ENCODE measurements around the gene ZNFX1.

Gene ZNFX1

DNA sequence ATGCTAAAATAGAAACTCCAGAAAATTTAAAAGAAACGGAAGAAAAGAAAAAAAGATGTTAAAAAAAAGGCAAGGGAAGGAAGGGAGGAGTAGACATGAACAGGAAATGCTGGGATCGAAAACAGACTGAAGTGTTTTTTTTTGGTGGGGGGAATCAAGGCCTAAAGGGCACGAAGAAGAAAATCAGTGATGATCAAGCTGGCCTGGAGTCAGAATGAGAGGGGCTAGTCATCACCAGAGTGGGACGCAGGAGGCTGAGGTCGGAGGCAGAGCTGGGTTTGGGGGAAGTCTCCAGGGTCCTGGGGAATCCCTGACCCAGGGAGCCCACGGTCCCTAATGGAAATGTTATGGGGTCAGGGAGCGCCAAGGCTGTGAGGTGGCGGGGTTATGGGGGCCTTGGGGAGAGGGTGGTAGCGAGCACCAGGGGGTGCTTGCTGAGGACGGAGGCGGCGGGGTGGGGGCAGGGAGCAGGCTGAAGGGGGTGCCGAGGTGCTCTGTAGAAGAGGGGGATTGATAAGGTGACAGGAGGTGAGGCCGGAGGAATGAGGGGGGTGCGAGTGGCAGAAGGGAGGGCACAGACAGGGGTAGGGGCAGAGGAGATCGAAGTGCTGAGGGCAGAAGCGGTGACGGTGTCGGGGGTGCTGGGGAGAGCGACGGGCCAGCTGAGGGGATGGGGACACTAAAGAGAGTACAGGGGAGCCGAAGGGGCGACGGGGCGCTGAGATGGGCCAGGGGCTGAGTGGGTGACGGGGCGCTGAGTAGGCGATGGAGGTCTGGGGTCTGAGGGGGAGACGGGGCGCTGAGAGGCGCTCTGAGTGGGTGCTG, 684 bp downstream of the ZNFX1 start:
- H3K27ac Mint-ChIP-seq: peak overlapping the region; percentile 98
- peaks cover 17% of the 10 kb centered on the region for H3K9me3 Mint-ChIP-seq
- peaks cover 59% of the 10 kb centered on the region for H3K36me3 Mint-ChIP-seq
- peak overlapping the region; percentile 93 for H3K4me3 Mint-ChIP-seq
- H3K4me1 Mint-ChIP-seq: peaks cover 47% of the 10 kb centered on the region
- no peaks in the 10 kb centered on the region for H3K27me3 Mint-ChIP-seq

DNA sequence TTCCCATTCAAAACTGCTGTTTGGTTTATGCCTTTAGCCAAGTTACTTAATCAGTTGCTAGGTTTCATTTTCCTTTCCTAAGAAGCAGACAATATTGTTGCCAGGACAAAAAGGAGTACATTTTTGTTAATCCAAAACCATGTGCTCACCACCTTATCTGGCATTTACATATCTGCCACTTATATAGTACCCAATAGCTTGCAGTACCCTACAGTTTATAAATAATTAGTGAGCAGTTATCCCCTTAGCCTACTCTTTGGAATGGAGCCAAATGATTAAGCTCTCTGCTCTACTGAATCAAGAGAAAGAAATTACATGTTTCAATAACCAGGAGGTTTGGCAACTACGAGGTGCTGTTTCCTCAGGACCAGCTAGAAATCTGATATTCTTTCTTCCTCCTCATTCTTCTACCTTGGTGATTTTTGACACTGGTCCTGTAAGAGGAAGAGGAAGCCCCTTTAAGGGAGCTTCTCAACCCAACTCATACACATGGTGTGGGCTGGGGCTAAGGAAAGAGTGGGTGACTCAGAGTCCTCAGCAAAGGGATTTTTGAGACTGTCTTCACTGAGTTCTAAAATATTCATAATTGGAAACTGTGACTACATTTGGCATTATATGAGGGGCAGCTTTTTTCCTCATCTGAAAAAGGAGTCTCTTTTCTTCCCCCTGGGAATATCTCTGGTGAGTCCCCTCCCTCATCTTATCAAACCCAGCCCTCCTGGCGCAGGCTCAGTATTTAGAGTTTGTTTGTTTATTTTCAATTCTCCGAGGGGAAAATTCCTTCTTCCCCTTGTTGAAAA, 1.5 kb downstream of the ZNFX1 start:
- peaks cover 57% of the 10 kb centered on the region for H3K36me3 Mint-ChIP-seq
- H3K4me1 Mint-ChIP-seq: peaks cover 46% of the 10 kb centered on the region

DNA sequence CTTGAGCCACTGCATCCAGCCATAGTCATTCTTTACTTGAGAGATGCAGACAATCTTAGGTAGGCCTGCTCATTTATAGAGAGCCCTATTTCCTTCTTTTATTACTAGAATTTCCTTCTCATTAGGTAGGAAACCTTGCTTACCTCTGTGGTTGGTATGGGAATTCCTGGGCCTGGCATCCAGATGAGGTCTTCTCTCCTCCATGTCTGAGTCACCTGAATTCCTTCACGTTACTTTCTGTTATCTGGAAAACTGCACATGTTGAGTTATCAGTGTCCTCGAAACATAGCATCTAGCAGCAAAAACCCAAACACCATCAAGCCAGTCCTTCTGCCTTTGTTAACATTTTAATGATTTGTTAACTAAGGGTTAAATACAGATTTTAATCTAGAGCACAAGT, 2.2 kb downstream of the ZNFX1 start:
- H3K36me3 Mint-ChIP-seq: peaks cover 54% of the 10 kb centered on the region
- peak overlapping the region; percentile 93 for H3K4me3 Mint-ChIP-seq
- peak overlapping the region; percentile 98 for H3K27ac Mint-ChIP-seq
- peaks cover 46% of the 10 kb centered on the region for H3K4me1 Mint-ChIP-seq
- peaks cover 6% of the 10 kb centered on the region for H3K9me3 Mint-ChIP-seq
- H3K27me3 Mint-ChIP-seq: no peaks in the 10 kb centered on the region

More for the DNA sequence above, 1.5 kb downstream of the ZNFX1 start:
- H3K9me3 Mint-ChIP-seq: peaks cover 14% of the 10 kb centered on the region
- no peaks in the 10 kb centered on the region for H3K27me3 Mint-ChIP-seq
- H3K27ac Mint-ChIP-seq: peak overlapping the region; percentile 98
- peak overlapping the region; percentile 93 for H3K4me3 Mint-ChIP-seq

DNA sequence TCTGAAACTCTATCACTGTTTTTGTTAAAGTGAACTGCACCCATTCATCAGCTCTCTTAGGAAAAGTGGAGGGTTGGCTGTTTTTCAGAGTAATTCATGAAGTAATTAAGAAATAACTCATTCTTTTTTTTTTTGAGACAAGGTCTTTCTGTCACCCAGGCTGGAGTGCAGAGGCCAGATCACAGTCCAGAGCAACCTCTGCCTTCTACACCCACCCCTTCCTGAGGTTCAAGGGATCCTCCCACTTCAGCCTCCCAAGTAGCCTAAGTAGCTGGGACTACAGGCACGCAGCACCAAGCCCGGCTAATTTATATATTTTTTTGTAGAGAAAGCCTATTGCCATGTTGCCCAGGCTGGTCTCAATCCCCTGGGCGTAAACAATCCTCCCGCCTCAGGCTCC, 2.6 kb downstream of the ZNFX1 start:
- Mint-ChIP-seq H3K27ac (peak overlapping the region; percentile 98), H3K27me3 (no peaks in the 10 kb centered on the region), H3K36me3 (peaks cover 54% of the 10 kb centered on the region), H3K4me3 (peak overlapping the region; percentile 93), H3K4me1 (peaks cover 46% of the 10 kb centered on the region), H3K9me3 (peaks cover 2% of the 10 kb centered on the region)

DNA sequence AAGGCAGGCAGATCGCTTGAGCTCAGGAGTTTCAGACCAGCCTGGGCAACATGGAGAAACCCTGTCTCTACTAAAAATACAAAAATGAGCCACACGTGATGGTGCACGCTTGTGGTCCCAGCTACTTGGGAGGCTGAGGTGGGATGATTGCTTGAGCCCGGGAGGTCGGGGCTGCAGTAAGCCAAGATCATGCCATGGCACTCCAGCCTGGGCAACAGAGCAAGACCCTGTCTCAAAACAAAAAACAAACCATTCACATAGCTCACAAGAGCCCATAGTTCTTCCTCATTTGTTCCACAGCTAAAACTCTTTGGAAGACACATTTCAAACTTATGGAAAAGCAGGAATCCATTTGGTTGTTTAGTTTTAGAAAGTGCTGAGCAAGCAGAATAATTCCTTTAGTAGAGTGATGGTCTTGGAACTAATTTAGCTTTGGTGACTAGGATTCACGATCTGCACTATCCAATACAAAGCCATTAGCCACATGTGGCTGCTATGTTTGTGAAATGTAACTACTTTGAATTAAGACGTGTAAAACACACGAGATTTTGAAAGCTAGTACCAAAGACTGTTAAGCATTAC, 4.1 kb downstream of the ZNFX1 start:
- Mint-ChIP-seq H3K27ac (no peak overlapping the region), H3K27me3 (no peaks in the 10 kb centered on the region), H3K36me3 (peaks cover 51% of the 10 kb centered on the region), H3K4me3 (peak overlapping the region; percentile 23), H3K9me3 (peaks cover 3% of the 10 kb centered on the region), H3K4me1 (peaks cover 54% of the 10 kb centered on the region)

DNA sequence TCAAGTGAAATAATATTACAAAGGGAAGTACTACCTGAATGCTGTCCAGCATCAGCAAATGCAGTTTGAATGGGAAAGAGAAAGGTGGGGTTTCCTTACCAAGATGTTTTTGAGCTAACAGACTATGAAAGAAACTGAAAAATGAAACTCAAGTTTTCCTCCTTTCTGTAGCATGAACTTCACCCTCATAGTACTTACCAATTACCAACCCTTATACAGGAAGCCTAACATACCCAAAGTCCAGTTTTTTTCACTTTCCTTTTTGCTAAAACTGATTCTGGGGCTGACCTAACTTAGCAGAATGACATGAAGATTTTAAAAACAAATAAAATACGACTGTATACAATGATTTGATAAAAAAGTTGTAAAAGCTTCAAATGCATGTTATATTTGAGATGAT, 5.2 kb downstream of the ZNFX1 start:
- Mint-ChIP-seq H3K4me1 (peaks cover 63% of the 10 kb centered on the region), H3K4me3 (peak overlapping the region; percentile 74), H3K27ac (peak overlapping the region; percentile 49), H3K27me3 (no peaks in the 10 kb centered on the region), H3K36me3 (peaks cover 53% of the 10 kb centered on the region), H3K9me3 (peaks cover 8% of the 10 kb centered on the region)

DNA sequence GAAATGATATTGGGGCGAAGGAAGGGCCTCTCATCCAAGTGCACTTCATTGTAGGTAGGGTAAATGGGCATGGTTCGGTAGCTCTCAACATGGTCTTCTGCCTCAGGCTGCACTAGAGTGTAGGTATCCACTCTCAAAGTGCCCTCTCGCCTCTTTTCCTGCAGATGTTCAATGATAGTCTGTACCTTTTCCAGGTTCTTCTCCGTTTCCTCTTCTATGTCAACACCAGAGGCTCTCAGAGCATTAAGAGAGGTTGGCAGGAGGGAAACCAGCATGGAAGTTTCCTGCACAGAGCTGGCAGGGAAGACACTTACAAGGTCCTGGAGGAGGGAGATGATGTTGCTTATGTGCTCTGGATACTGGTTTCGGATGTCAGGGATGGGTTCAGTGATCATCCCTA, 7.1 kb downstream of the ZNFX1 start:
- H3K9me3 Mint-ChIP-seq: peaks cover 8% of the 10 kb centered on the region
- H3K4me1 Mint-ChIP-seq: peaks cover 73% of the 10 kb centered on the region
- peak overlapping the region; percentile 95 for H3K4me3 Mint-ChIP-seq
- peak overlapping the region; percentile 30 for H3K27ac Mint-ChIP-seq
- H3K36me3 Mint-ChIP-seq: peaks cover 52% of the 10 kb centered on the region
- no peaks in the 10 kb centered on the region for H3K27me3 Mint-ChIP-seq

DNA sequence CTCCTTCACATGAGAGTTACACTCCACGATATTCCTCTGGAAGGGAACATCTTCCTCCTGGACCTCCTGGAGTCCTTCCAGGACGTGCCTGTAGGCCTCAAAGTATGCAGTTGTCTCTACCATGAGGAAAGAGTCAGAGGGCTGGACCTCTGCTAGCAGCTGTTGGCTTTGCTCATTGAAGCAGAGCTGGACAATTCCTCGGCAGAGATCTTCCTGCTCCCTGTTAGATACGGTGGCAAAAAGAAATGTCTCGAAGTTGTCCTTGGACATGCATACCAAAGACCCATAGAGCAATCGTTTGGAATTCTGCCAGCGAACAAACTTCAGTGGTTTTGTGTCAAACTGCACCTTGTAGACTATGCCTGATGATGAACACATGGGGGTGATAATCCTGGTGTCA, 7.7 kb downstream of the ZNFX1 start:
- Mint-ChIP-seq H3K4me3 (peak overlapping the region; percentile 95), H3K27me3 (no peaks in the 10 kb centered on the region), H3K9me3 (peaks cover 8% of the 10 kb centered on the region), H3K27ac (peak overlapping the region; percentile 8), H3K4me1 (peaks cover 71% of the 10 kb centered on the region), H3K36me3 (peaks cover 51% of the 10 kb centered on the region)

DNA sequence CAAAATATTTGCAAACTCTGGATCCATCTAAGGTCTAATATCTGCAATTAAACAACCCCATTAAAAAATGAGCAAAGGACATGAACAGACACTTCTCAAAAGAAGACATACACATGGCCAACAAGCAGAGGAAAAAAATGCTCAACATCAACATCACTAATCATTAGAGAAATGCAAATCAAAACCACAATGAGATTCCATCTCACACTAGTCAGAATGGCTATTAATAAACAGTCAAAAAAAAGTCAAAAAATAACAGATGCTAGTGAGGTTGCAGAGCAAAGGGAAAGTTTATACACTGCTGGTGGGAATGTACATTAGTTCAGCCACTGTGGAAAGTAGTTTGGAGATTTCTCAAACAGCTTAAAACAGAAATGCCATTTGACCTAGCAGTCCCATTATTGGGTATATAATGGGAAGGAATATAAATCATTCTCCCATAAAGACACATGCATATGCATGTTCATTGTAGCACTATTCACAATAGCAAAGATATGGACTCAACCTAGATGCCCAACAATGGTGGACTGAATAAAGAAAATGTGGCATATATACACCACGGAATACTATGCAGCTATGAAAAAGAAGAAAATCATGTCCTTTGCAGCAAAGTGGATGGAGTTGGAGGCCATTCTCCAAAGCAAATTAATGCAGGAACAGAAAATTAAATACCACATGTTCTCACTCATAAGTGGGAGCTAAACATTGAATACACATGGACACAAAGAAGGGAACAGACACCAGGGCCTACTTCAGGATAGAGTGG, 9.1 kb downstream of the ZNFX1 start:
- Mint-ChIP-seq H3K4me1 (peaks cover 73% of the 10 kb centered on the region), H3K4me3 (peak overlapping the region; percentile 95), H3K27me3 (no peaks in the 10 kb centered on the region), H3K9me3 (peaks cover 8% of the 10 kb centered on the region), H3K27ac (peak overlapping the region; percentile 86), H3K36me3 (peaks cover 51% of the 10 kb centered on the region)

DNA sequence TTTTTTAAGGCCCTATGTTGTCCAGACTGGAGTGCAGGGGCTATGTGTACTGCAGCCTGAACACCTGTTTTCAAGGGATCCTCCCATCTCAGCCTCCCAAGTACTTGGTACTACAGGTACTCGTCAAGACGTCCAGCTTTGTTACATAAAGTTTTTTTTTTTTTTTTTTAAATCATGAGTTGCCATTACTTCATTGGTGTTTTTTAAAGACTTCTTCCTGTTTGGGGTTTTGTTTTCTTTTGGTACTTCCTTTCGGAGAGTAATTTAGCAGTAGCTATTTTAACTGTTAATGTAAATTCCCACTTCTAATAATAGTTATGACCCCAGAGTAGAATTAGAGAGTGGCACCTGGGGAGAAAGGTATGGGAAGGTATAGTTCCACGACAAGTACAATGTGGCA, 10.5 kb downstream of the ZNFX1 start:
- Mint-ChIP-seq H3K4me1 (peaks cover 71% of the 10 kb centered on the region), H3K9me3 (peaks cover 8% of the 10 kb centered on the region), H3K36me3 (peaks cover 53% of the 10 kb centered on the region), H3K4me3 (peak overlapping the region; percentile 95), H3K27ac (peak overlapping the region; percentile 81), H3K27me3 (no peaks in the 10 kb centered on the region)

DNA sequence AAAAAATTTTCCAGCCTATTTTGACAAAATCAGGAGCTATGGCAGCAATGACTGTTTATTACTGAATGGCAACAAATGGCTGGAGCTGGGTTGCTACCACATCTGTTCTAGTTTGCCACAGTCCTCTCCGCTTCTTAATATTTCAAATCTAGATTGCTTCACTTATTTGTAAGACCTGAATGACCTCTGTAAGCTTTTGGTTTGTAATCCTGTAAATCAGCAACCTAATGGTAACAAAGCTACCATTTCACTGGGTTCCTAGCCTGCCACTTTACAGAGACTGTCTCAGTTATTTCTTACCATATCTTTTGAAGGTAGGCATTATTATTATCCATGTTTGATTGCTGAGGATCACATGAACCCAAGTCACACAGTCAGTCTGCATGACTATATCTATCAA, 15.4 kb downstream of the ZNFX1 start:
- no peak overlapping the region for H3K27ac Mint-ChIP-seq
- peaks cover 42% of the 10 kb centered on the region for H3K4me1 Mint-ChIP-seq
- H3K4me3 Mint-ChIP-seq: no peak overlapping the region
- peaks cover 28% of the 10 kb centered on the region for H3K36me3 Mint-ChIP-seq
- no peaks in the 10 kb centered on the region for H3K9me3 Mint-ChIP-seq
- H3K27me3 Mint-ChIP-seq: no peaks in the 10 kb centered on the region

DNA sequence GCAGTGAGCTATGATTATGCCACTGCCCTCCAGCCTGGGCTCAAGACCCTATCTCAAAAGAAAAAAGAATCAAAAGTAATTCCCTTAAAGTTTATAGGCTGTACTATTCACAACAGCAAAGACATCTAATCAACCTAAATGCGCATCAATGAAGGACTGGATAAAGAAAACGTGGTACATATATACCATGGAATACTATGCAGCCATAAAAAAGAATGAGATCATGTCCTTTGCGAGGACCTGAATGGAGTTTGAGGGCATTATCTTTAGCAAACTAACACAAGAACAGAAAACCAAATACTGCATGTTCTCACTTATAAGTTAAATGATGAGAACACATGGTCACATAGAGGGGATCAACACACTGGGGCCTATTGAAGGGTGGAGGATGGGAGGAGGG, 16.7 kb downstream of the ZNFX1 start:
- H3K4me3 Mint-ChIP-seq: no peak overlapping the region
- H3K27me3 Mint-ChIP-seq: no peaks in the 10 kb centered on the region
- H3K4me1 Mint-ChIP-seq: peaks cover 29% of the 10 kb centered on the region
- no peaks in the 10 kb centered on the region for H3K9me3 Mint-ChIP-seq
- H3K27ac Mint-ChIP-seq: peak overlapping the region; percentile 72
- H3K36me3 Mint-ChIP-seq: peaks cover 23% of the 10 kb centered on the region

DNA sequence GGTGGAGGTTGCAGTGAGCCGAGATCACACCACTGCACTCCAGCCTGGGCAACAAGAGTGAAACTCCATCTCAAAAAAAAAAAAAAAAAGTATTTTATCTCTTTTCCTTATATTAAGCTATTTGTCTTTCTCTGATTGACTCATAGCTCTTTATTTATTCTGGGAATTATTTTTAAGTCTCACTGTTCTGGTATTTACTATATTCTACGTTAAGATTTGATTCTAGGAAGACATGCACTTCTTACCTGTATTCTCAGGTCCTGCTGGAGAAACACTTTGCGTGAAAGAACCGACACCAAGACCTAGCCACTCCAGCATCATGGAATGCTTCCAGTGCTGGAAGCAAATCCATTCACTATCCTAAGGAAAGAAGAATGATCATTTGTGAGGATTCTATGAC, 17.6 kb downstream of the ZNFX1 start:
- no peaks in the 10 kb centered on the region for H3K27me3 Mint-ChIP-seq
- no peaks in the 10 kb centered on the region for H3K9me3 Mint-ChIP-seq
- peaks cover 30% of the 10 kb centered on the region for H3K36me3 Mint-ChIP-seq
- H3K4me1 Mint-ChIP-seq: peaks cover 23% of the 10 kb centered on the region
- peak overlapping the region; percentile 68 for H3K27ac Mint-ChIP-seq
- H3K4me3 Mint-ChIP-seq: no peak overlapping the region

DNA sequence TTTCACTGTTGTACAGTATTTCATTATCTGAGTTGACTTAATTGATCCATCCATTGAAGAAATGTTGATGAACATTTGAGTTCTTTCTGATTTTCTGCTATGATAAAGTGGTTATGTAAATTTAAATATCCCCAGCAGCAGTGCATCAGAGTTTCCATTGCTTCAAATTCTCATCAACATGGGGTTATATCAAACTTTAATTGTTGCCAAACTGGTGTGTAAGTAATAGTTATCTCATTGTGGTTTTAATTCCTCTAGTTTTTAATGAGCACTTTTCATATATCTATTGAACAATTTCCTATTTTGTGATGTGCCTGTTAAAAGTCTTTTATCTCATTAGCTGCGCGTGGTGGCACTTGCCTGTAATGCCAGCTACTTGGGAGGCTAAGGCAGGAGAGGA, 18.1 kb downstream of the ZNFX1 start:
- Mint-ChIP-seq H3K4me1 (peaks cover 19% of the 10 kb centered on the region), H3K27me3 (no peaks in the 10 kb centered on the region), H3K36me3 (peaks cover 29% of the 10 kb centered on the region), H3K4me3 (peak overlapping the region; percentile 39), H3K9me3 (no peaks in the 10 kb centered on the region), H3K27ac (peak overlapping the region; percentile 79)

DNA sequence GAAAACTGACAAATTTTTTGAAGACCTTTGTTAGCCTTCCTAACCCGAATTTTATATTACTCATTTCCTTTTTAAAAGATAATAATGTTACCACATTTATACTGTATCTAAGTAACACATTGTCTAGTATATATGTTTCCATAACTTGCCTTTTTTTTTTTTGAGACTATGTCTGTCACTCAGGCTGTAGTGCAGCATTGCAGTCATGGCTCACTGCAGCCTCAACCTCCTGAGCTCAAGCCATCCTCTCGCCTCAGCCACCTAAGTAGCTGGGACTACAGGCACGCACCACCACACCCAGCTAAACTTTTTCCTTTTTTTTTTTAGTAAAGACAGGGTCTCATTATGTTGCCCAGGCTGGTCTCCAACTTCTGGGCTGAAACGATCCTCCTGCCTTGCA, 18.6 kb downstream of the ZNFX1 start:
- peak overlapping the region; percentile 79 for H3K27ac Mint-ChIP-seq
- no peaks in the 10 kb centered on the region for H3K27me3 Mint-ChIP-seq
- no peak overlapping the region for H3K4me3 Mint-ChIP-seq
- peaks cover 18% of the 10 kb centered on the region for H3K4me1 Mint-ChIP-seq
- no peaks in the 10 kb centered on the region for H3K9me3 Mint-ChIP-seq
- H3K36me3 Mint-ChIP-seq: peaks cover 29% of the 10 kb centered on the region

All from activated naive CD4-positive, alpha-beta T cell treated with anti-CD3 and anti-CD28 coated beads, Interleukin-2, amount 50 U/mL, for 24 hours (primary cell).